Myocyte (in vitro differentiated cells): Measurements from ENCODE around the gene ANKDD1A. TPM values are rescaled to one million over a fixed set of nuclear protein-coding genes. Genes with fewer than 3 reads are reported as not detected.

Experiments used
- DNase-seq: peaks from one replicate; pipeline ENCODE4 v3.0.0-alpha.2; 2012; ENCODE audit warnings: low read depth
- polyA plus RNA-seq: library from polyadenylated mRNA; unstranded; fragments of >200 nt; gene quantifications from one replicate; pipeline ENCODE4 v1.2.1, GENCODE V29; 2012; ENCODE audit warnings: missing spikeins
- total RNA-seq: library from RNA; depleted of rRNA; stranded (reverse); fragments of >200 nt; gene quantifications from 2 replicates; pipeline ENCODE4 v1.2.3, GENCODE V29; 2014

The ANKDD1A gene
- total RNA-seq: 2.5 and 4.6 TPM in 2 replicates
- polyA plus RNA-seq: 3.9 TPM

- DNase-seq: no peak
Measured at GRCh38 chr15:64911311-64912186, at the start of gene ANKDD1A. Gene ANKDD1A, plus strand, starts transcription at chr15:64911902. Its CDS starts 29 bp downstream, at chr15:64911931.

GRCh38 chr15:64861960-64862359, 49.7 kb upstream of the ANKDD1A start:
- DNase-seq: no peak

DNA sequence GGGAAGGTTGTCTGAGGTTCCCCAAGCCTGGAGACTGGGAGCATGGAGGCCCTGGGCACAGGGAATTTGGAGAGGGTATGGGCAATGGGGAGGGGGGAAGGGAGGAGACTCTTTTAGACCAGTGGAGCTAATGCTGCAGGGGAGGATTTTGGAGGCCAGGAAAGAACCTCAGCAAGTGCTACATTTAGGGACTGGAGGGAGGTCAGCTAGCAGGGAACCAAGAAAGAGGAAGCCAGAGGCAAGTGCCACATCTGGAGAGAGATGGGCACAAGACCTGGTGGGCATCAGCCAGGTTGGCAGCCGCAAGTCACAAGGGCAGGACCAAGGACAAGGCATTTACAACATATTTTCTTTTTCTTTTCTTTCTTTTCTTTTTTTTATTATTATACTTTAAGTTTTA, 49.3 kb upstream of the ANKDD1A start:
- no peak for DNase-seq

- DNase-seq: peak; percentile 99
Measured at GRCh38 chr15:64864068-64864467, 47.6 kb upstream of the ANKDD1A start.

- no peak for DNase-seq
Measured at GRCh38 chr15:64865126-64865997, 46.3 kb upstream of the ANKDD1A start.

GRCh38 chr15:64865998-64866520, 45.6 kb upstream of the ANKDD1A start:
- peak; percentile 96 for DNase-seq

- no peak for DNase-seq
Measured at GRCh38 chr15:64869501-64869900, 42.2 kb upstream of the ANKDD1A start.

DNA sequence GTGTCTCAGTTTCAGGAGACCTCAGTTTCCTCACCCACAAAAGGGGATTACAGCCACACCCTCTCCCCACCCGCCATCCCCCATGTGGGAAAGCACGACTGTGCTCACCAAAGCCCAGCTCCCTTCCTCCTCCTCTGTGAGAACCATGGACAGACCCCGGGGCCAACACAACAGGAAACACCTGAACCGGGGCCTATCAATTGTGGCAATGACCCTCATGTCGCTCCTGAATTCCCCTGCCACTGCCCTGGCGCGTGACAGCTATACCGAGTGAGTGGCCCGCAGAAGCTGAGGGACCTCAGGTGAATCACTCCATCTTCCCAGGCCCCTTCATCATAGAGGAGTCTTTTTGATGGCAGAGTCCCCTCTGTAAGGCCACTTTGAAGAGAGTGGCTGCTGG, 41.3 kb upstream of the ANKDD1A start:
- no peak for DNase-seq

GRCh38 chr15:64875641-64876223, 36.0 kb upstream of the ANKDD1A start:
- no peak for DNase-seq

DNA sequence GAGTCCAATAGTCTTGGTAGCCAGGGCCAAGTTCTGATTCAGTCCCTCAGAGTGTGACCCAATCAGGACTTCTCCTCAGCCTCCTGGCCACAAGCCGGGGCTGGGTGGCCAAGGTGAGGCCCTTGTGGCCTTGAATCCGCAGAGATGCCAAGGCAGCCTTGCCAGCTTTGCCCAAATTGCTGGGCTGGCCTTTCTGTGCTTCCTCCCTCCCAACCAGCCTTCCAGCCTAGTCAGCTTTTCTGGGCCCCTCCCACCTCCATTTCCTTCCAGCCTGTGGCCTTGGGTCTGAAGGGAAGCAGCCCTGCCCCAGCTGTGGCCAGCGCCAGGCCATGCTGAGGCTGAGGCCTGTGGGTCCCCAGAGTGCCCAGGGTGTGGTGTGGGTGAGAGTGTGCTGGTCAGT, 34.3 kb upstream of the ANKDD1A start:
- peak; percentile 89 for DNase-seq

GRCh38 chr15:64878705-64879104, 33.0 kb upstream of the ANKDD1A start:
- no peak for DNase-seq

DNA sequence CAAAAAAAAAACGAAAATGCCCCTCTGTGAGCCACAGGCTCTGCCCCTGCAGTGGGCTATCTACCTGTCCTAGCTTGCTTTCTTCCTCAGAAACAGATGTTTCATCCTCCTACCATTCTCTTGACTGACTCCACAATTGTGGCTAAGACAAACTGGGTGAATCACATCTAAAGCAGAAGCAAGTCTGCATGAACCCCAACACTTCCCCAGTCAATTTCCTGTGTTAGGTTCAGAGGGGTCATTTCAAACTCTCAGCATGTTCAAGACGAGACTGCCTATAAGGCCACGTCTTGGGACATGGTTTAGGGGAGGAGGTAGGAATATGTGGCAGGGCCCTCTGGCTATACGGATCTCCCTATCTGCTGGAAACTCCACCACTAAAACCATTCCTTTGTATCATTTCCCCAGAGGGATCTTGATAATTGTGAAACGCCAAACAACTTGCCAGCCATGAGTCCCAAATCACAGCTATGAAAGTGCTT, 28.6 kb upstream of the ANKDD1A start:
- DNase-seq: no peak

GRCh38 chr15:64883997-64884511, 27.6 kb upstream of the ANKDD1A start:
- DNase-seq: peak; percentile 88

DNA sequence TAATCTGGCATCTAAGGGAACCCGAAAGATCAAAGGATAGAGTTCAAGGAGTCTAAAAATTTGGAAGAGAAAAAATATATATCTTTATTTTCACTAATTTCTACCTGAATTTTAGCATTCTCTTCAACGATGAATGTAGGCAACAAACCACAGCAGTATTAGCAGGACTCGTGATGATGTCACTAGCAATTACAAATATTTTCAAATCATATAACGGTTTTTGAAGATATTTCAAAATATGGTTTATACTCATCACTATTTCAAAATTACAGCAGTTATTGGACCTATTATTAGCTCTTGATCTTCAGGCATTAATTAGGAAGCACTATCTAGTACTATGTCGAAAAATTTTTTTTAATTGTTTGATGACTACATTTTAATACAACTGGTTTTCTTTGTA, 27.0 kb upstream of the ANKDD1A start:
- DNase-seq: no peak

DNA sequence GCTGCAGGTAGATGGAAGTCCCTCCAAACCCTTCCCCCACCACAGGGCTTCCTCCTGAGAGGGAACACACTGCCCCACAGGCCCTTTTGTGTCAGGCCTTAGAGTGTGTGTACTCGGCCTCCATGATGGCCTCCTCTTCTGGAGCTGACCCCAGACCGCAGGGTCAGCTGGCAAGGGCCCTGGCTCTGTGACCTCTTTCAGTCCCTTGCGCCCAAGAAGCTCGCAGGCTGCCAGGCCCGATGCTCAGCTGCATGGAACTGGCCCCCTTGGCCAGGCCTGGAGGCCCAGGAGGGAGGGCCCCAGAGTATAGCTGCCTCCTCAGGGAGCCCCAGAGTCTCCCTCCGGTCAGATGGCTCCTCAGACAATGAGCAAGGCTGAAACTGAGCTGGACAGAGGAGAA, 23.4 kb upstream of the ANKDD1A start:
- no peak for DNase-seq

DNA sequence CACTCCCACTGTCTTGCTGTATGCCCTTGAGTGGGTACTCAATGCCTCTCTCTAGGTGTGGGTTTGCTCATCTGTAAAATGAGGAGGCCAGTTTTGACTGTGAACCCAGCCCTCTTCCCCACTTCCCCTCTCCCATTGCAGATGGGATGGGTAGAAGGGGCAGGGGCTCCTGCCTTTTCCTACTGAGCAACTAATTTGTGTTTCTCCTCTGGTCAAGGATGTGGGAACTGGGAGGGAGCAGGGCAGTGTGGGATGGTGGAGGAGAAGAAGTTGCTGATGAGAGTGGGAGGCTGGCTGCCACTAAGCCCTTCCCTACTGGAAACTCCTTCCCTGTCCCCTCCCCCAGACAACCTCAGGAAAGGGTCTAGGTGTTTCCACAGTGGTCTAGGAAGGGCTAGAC, 20.1 kb upstream of the ANKDD1A start:
- no peak for DNase-seq

GRCh38 chr15:64892847-64893403, 18.8 kb upstream of the ANKDD1A start:
- no peak for DNase-seq

DNA sequence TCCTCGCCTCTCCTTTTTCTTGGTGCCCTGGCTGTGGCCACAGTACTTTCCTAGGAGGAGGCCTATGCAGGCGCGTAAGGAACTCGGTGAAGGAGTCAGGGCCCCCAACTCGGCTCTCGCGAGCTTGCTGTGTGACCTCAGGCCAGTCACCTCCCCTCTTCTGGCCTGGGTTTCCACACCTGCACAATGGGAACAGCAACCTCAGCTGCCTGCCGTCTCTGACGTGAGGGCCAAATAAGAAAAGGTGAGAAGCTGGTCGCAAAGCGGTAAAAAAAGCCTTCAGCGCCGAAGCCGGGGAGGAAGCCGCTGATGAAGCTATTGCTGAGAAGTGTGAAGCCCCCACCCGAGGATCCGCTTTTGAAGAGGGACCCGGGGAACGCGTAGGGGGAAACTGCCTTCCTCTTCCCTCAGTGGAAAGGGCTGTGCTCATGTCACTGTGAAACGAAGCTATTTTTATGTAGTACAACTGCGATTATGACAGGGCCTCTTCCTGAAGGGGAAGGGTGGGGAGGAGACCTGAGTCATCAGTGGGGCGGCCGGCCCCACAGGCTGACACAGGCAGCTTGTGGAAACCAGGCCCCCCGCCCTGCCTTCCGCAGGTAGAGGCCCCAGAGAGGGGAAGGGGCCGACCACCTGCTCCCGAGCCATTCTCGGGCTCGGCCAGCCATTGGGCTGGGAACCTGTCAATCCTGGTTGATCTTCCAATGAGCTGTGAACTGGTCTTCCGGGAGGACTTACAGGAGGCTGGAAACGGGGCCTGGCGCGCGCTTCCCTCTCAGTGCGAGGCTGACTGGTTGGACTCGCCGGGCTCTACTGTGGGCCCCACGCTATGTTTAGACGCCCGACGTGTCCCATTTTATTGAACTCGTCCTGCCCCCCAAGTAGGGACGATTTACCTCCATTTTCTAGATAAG, 18.0 kb upstream of the ANKDD1A start:
- DNase-seq: peak; percentile 97

- no peak for DNase-seq
Measured at GRCh38 chr15:64894395-64895056, 17.2 kb upstream of the ANKDD1A start.
